Body of pancreas (tissue), 4 donors: ENCODE data around the gene KIT.

Experiments used
- POLR2A ChIP-seq, 3 donors: fragments of 450-650 bp; IDR thresholded peaks; one replicate each; pipeline ENCODE4 v1.6.1; 2016; ENCODE audit warnings: antibody characterized with exemption in 3 of 3, mild to moderate bottlenecking in 2 of 3
- TF ChIP-seq, protein P1 (sequence below), 7 experiments: fragments of 450-650 bp in 4 of 7; fragments of 200-600 bp in 3 of 7; sonication (generic) in 3 of 7; IDR thresholded peaks; one replicate each; pipeline ENCODE4 v1.5.1; 2016 to 2019; ENCODE audit warnings: antibody characterized with exemption in 7 of 7

- TF ChIP-seq, protein P1, sequence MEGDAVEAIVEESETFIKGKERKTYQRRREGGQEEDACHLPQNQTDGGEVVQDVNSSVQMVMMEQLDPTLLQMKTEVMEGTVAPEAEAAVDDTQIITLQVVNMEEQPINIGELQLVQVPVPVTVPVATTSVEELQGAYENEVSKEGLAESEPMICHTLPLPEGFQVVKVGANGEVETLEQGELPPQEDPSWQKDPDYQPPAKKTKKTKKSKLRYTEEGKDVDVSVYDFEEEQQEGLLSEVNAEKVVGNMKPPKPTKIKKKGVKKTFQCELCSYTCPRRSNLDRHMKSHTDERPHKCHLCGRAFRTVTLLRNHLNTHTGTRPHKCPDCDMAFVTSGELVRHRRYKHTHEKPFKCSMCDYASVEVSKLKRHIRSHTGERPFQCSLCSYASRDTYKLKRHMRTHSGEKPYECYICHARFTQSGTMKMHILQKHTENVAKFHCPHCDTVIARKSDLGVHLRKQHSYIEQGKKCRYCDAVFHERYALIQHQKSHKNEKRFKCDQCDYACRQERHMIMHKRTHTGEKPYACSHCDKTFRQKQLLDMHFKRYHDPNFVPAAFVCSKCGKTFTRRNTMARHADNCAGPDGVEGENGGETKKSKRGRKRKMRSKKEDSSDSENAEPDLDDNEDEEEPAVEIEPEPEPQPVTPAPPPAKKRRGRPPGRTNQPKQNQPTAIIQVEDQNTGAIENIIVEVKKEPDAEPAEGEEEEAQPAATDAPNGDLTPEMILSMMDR (IDR thresholded peaks at IDR 0.05): no peak
- no peak for TF ChIP-seq POLR2A (IDR thresholded peaks at IDR 0.05)
Measured at GRCh38 chr4:54731552-54731951, 73.8 kb downstream of the KIT start.
